ENCODE measurements around the gene TTC39A.

GRCh38 chr1:51320967-51321923, 9.1 kb downstream of the TTC39A start:
- TF ChIP-seq POLR2AphosphoS5 (IDR thresholded peaks at IDR 0.05) (no peak), CTCF (IDR thresholded peaks at IDR 0.05) (no peak)
